Panc1 (cell line): ENCODE measurements around the gene CCDC74B. TPM values are rescaled to one million over a fixed set of nuclear protein-coding genes. Genes with fewer than 3 reads are reported as not detected.
"Not testable (repeated sequence)": the region's sequence is repeated elsewhere in the genome, so short reads cannot be mapped to it uniquely, and the experiment has no call there.

ENCODE experiments used
- ATAC-seq: fragments of 200-7000 bp; cut with Tn5 transposase; 2 replicates; pipeline ENCODE4 v1.9.1; 2020; ENCODE audit warnings: mild to moderate bottlenecking, moderate library complexity
- BruUV-seq: library from RNA; stranded (reverse); fragments of 400-500 nt; replicated peaks from 2 replicates; lab custom pipeline; 2021; lab: Mats Ljungman, UMichigan
- CTCF ChIA-PET: fragments of 300-600 bp; sonication (Branson Sonifier 250); formaldehyde crosslinking; loops from one replicate; lab custom pipeline; 2022; ENCODE audit warnings: antibody characterized with exemption; lab: Charles Lee
- POLR2A ChIA-PET: fragments of 300-600 bp; sonication (Branson Sonifier 250); formaldehyde crosslinking; loops from one replicate; lab custom pipeline; 2022; ENCODE audit warnings: antibody characterized with exemption; lab: Charles Lee
- DNase-seq: peaks from one replicate; pipeline ENCODE4 v3.0.0-alpha.2; 2010; ENCODE audit warnings: low read depth, low spot score
- H3K27ac ChIP-seq: 2 replicates; pipeline ENCODE4 v1.5.1; 2011; ENCODE audit warnings: mild to moderate bottlenecking, low read length, inconsistent platforms
- H3K27me3 ChIP-seq: fragments of 200-500 bp; sonication (Bioruptor generic); 2 replicates; pipeline ENCODE4 v1.6.0; 2014; ENCODE audit warnings: low read length, inconsistent platforms; ENCODE audit not compliant: control insufficient read depth, insufficient read depth
- H3K36me3 ChIP-seq: fragments of 200-500 bp; sonication (Bioruptor generic); 2 replicates; pipeline ENCODE4 v1.5.1; 2014; ENCODE audit warnings: inconsistent platforms, mild to moderate bottlenecking, low read length, moderate library complexity; ENCODE audit not compliant: control insufficient read depth, insufficient read depth
- H3K4me1 ChIP-seq: 2 replicates; pipeline ENCODE4 v1.5.1; 2011; ENCODE audit warnings: inconsistent platforms, mild to moderate bottlenecking, low read length, moderate library complexity; ENCODE audit not compliant: control insufficient read depth, insufficient read depth
- H3K4me3 ChIP-seq, 2 experiments: 2 replicates each; pipeline ENCODE4 v1.5.1; 2011 to 2012; ENCODE audit warnings: low read depth in 2 of 2, low read length in 2 of 2, mild to moderate bottlenecking in 2 of 2, inconsistent platforms in 1 of 2, moderate library complexity in 1 of 2
- H3K9me3 ChIP-seq: fragments of 200-500 bp; sonication (Bioruptor generic); 2 replicates; pipeline ENCODE4 v1.5.1; 2014; ENCODE audit warnings: low read depth, mild to moderate bottlenecking, inconsistent platforms, low read length, moderate library complexity; ENCODE audit not compliant: control insufficient read depth, insufficient read depth
- CTCF ChIP-seq: fragments of 450-650 bp; IDR thresholded peaks from 2 replicates; pipeline ENCODE4 v1.5.1; 2017; ENCODE audit warnings: mild to moderate bottlenecking
- POLR2AphosphoS5 ChIP-seq: IDR thresholded peaks from 2 replicates; pipeline ENCODE4 v1.6.1; 2012; ENCODE audit warnings: mild to moderate bottlenecking, low read depth, low read length, moderate library complexity
- SIN3A ChIP-seq: IDR thresholded peaks from 2 replicates; pipeline ENCODE4 v1.6.1; 2012; ENCODE audit warnings: low read depth, mild to moderate bottlenecking, low read length, moderate library complexity, borderline replicate concordance; ENCODE audit not compliant: insufficient read depth
- TCF7L2 ChIP-seq: IDR thresholded peaks from 2 replicates; pipeline ENCODE4 v1.6.1; 2011; ENCODE audit warnings: mild to moderate bottlenecking, low read depth, low read length, inconsistent platforms
- in situ Hi-C: cut with HindIII; loops from 2 replicates; pipeline ENCODE4 v1.10.0; 2016; ENCODE audit warnings: low sequenced_read_pairs, low pct_unique_long_range_greater_than_20kb
- intact Hi-C: fragments of 100-400 bp; cut with micrococcal nuclease; formaldehyde crosslinking; loops from one replicate; pipeline ENCODE4 v1.10.0; 2022; ENCODE audit not compliant: unreplicated experiment
- total RNA-seq: library from RNA; stranded (reverse); gene quantifications from one replicate; pipeline ENCODE4 v1.2.1, GENCODE V29; 2021; ENCODE audit not compliant: unreplicated experiment
- TF ChIP-seq, protein P1 (sequence below), 2 experiments: IDR thresholded peaks; 2 replicates each; pipeline ENCODE4 v1.6.1; 2011 to 2012; ENCODE audit warnings: low read depth in 2 of 2, control low read depth in 1 of 2, low read length in 1 of 2, mild to moderate bottlenecking in 1 of 2, moderate library complexity in 1 of 2; ENCODE audit not compliant: insufficient read depth in 1 of 2

Gene CCDC74B
- total RNA-seq, 1 experiment from 2014 or later, result 9.8 TPM

DNA sequence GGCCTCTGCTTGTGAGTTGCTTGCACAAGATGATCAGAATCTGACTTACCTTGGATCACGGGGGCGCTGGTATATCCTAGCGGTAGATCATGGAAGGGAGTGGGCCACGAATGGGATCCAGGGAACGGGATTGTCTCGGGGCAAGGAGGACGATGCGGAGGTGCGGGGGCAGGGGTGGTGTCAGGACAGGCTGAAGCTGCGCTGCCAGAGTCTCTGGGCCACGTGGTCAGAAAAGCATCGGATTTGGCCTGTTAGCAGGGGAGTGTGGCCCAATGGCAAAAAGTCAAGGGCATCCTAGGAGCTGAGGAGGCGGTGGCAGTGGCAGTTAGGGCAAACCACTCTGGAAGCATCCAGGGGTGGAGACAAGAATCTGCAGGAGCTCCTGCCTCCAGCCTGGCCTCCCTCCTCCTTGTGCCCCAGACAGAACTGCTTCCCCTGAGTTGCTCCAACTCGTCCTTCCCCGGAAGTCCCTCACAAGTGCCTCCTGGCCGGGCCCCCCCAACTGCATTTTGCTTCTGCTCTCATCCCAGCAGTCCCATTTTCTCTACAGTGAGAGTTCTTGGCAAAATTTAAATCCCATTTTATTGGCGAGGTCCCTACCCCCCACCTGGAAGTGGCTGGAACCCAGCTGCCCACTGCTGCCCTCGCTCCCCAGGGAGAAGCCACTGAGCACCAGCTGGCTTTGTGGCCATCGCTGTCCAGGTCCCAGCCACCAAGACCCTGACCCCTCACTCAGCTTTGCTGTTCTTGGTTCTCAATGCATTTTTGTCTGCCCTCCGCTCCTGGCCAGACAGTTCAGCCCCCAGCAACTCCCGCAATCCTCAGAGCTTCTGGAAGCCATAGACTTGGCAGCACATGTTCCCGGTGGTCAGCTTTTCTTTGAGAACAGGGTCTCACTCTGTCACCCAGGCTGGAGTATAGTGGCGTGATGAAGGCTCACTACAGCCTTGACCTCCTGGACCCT lies 5.6 kb upstream of the CCDC74B start:
- no peak for DNase-seq
- ATAC-seq, result no peak; the same call in 1 of the 2 replicates
- H3K36me3 ChIP-seq, result no peaks in the 10 kb centered on the region
- BruUV-seq, result no TSS peak
- no peaks in the 10 kb centered on the region for H3K9me3 ChIP-seq
- CTCF ChIA-PET, result no interaction called here
- TF ChIP-seq, protein P1, sequence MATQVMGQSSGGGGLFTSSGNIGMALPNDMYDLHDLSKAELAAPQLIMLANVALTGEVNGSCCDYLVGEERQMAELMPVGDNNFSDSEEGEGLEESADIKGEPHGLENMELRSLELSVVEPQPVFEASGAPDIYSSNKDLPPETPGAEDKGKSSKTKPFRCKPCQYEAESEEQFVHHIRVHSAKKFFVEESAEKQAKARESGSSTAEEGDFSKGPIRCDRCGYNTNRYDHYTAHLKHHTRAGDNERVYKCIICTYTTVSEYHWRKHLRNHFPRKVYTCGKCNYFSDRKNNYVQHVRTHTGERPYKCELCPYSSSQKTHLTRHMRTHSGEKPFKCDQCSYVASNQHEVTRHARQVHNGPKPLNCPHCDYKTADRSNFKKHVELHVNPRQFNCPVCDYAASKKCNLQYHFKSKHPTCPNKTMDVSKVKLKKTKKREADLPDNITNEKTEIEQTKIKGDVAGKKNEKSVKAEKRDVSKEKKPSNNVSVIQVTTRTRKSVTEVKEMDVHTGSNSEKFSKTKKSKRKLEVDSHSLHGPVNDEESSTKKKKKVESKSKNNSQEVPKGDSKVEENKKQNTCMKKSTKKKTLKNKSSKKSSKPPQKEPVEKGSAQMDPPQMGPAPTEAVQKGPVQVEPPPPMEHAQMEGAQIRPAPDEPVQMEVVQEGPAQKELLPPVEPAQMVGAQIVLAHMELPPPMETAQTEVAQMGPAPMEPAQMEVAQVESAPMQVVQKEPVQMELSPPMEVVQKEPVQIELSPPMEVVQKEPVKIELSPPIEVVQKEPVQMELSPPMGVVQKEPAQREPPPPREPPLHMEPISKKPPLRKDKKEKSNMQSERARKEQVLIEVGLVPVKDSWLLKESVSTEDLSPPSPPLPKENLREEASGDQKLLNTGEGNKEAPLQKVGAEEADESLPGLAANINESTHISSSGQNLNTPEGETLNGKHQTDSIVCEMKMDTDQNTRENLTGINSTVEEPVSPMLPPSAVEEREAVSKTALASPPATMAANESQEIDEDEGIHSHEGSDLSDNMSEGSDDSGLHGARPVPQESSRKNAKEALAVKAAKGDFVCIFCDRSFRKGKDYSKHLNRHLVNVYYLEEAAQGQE (IDR thresholded peaks at IDR 0.05; ENCODE audit: insufficient read depth in 1 of 2, low read depth in 2 of 2, low read length in 1 of 2), result no peak
- TF ChIP-seq CTCF, result no peak
- no peak for TF ChIP-seq POLR2AphosphoS5
- TF ChIP-seq SIN3A, result no peak
- TF ChIP-seq TCF7L2, result no peak
- POLR2A ChIA-PET, result no interaction called here
- no peak overlapping the region for H3K4me3 ChIP-seq
- no peaks in the 10 kb centered on the region for H3K27me3 ChIP-seq
- H3K4me1 ChIP-seq, result no peaks in the 10 kb centered on the region
- intact Hi-C loops, result loop anchor here (10.0 kb wide), 1 partner anchor 184 kb away; no protein-coding TSS in a partner anchor
- in situ Hi-C loops, result no loop called here
- no peak overlapping the region for H3K27ac ChIP-seq

- H3K27me3 ChIP-seq, in situ Hi-C loops, intact Hi-C loops, ATAC-seq, H3K4me3 ChIP-seq, POLR2A ChIA-PET, H3K4me1 ChIP-seq, H3K27ac ChIP-seq, H3K36me3 ChIP-seq, H3K9me3 ChIP-seq, BruUV-seq, DNase-seq: not testable (repeated sequence)
- CTCF ChIA-PET, result interaction anchor here (0.7 kb wide), 1 partner anchor 1754 kb away, joined by 3 read pairs; no protein-coding TSS in a partner anchor
Measured at GRCh38 chr2:130148515-130148914, 3.6 kb upstream of the CCDC74B start.

- ATAC-seq, POLR2A ChIA-PET, H3K4me3 ChIP-seq: not testable (repeated sequence)
Measured at GRCh38 chr2:130143266-130144039, 1.5 kb downstream of the CCDC74B start.

DNA sequence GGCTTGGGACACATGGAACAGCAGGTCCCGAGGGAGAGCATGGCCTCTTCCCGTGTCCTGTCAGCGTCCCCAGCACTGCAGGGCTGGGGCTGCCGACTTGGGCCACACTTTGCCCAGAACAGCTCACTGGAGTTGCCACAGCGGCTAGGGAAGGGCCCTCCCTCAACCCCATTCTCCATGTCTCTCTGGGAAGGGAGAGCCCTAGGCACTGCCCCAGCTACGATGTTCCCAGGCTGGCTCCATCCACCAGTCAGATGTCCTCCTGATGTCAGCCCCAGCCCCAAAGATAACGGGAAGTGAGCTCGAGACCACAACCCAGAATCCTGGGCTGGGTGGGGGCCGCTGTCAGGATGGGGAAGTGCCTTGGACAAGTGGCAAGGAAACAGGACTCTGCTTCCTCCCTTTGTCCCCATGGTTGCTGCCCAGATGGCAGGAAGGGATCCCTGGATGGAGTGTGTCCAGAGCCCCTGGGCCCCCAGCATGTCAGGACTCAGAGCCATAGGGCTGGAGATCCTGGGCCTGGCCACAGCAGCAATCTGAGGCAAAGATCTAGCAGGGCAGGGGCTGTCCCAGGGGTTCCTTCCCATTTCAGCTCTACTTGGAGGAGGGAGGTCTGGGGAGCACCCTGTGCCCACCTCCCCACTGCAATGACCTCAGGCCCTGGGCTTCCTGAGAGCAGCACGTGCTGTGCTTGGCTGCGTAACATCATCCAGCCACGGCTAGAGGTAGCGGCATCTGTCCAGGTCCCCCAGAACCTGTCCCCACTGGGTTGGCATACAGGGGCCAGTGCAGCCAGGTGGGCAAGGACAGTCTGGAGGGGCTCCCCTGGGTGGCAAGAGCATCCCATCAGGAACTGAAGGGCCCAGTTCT lies 2.3 kb downstream of the CCDC74B start:
- H3K4me1 ChIP-seq, ATAC-seq, H3K27me3 ChIP-seq, in situ Hi-C loops, H3K27ac ChIP-seq, H3K36me3 ChIP-seq, H3K4me3 ChIP-seq, CTCF ChIA-PET, DNase-seq, intact Hi-C loops, H3K9me3 ChIP-seq, BruUV-seq, POLR2A ChIA-PET: not testable (repeated sequence)

More at GRCh38 chr2:130143266-130144039, 1.5 kb downstream of the CCDC74B start:
- H3K27me3 ChIP-seq, BruUV-seq, intact Hi-C loops, in situ Hi-C loops, H3K4me1 ChIP-seq, CTCF ChIA-PET, H3K27ac ChIP-seq, H3K9me3 ChIP-seq, H3K36me3 ChIP-seq, DNase-seq: not testable (repeated sequence)
